GM21723 (cell line): ENCODE data around the gene TTC13.

Experiments
- ATAC-seq: cut with Tn5 transposase; IDR thresholded peaks from one replicate; pipeline ENCODE4 v1.9.1; 2021; ENCODE audit warnings: mild to moderate bottlenecking, moderate library complexity; ENCODE audit not compliant: unreplicated experiment

Gene TTC13

GRCh38 chr1:230857822-230858221 is 120.8 kb downstream of the TTC13 start:
- no peak for ATAC-seq

- no peak for ATAC-seq
Observed at GRCh38 chr1:230857077-230857476, 121.6 kb downstream of the TTC13 start.
